GM12872 (cell line): ENCODE measurements around the gene POTEF.

Source experiments
- CTCF ChIP-seq: IDR thresholded peaks from 3 replicates; pipeline ENCODE4 v1.5.1; 2011; ENCODE audit warnings: low read depth, mild to moderate bottlenecking, low read length, moderate library complexity; ENCODE audit not compliant: insufficient read depth

Gene POTEF

DNA sequence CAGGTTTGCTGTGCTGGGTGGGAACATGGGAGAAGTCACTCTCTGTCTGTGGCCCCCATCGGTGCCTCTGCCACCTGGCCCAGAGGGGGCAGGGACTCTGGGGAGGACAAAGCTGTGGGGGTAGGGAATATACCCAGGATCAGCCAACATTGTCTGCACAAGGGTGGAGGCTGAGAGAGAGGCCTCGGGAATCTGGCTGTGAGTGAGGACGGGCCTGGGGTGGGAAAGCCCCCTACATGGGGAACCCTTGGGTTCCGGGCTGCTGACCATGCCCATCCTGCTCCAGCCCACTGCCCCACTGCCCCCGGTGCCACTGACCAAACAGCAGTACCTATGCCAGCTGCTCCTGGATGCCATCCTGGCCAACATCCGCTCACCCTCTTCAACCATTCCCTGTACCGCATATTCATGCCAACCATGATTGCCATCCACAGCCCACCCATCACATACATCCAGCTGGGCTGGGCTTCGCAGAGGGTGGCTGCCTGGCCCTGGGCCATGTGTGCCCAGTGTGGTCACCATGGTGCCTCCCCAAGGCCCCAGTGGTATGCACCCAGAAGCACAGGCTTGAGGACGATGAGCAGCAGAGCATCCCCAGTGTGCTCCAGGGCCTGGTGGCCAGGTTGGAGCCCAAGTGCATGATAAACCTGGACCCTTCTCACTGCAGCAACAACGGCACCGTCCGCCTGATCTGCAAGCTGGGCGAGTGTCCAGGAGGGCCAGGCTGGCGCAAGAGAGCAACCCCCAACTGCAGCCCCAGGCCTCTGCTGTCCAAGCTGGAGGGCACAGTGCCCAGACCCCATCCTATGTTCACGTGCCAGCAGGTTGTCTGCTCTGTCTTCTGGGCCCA, 6.9 kb upstream of the POTEF start:
- no peak for TF ChIP-seq CTCF

- TF ChIP-seq CTCF: peak; percentile 28; the same call in 1 of the 3 replicates
These were observed 103.1 kb downstream of the POTEF start for GRCh38 chr2:130025931-130026330.
